Measurements from ENCODE around the gene VEGFA. TPM values are rescaled to one million over a fixed set of nuclear protein-coding genes. Genes with fewer than 3 reads are reported as not detected.
"Not testable (repeated sequence)": the region's sequence is repeated elsewhere in the genome, so short reads cannot be mapped to it uniquely, and the experiment has no call there.

Gene VEGFA
- total RNA-seq, 1 experiment from 2014 or later: 35.5 TPM

DNA sequence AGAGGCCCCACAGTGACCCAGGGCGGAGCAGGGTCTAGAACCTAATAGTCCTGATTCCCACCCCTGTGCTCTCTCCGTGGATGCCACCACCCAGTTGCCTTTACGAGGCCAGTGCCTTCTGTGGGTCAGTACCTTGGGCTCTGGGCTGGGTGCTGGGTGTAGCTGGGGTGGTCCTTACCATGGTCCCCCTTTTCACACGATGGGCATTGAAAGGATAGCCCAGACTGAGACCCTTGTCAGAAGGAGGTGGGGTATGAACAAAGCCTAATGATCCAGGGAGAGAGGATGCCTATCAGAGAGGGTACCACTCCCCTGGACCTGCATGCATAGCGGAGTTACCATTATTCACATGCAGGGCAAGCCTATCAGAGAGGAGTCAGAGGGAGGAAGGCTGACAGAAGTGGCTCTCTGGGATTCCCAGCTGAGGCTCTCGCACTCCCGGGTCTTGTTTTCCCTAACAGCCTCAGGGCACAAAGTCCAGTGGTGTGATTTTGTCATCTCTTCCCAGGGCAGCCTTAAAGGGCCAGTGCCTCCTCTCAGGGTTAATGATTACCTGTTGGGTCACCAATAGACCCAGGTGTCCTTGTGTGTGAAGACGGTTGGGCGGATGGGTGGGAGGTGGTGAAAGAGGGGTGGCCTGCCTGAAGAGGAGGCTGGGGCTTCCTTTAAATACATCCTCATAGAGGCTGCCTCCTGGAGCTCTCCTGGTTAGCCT, 36.2 kb downstream of the VEGFA start:
- no peak for DNase-seq (ENCODE audit: low read depth, low spot score)
- in situ Hi-C loops (cut with HindIII; ENCODE audit: low pct_unique_long_range_greater_than_20kb, low sequenced_read_pairs): no loop called here

DNA sequence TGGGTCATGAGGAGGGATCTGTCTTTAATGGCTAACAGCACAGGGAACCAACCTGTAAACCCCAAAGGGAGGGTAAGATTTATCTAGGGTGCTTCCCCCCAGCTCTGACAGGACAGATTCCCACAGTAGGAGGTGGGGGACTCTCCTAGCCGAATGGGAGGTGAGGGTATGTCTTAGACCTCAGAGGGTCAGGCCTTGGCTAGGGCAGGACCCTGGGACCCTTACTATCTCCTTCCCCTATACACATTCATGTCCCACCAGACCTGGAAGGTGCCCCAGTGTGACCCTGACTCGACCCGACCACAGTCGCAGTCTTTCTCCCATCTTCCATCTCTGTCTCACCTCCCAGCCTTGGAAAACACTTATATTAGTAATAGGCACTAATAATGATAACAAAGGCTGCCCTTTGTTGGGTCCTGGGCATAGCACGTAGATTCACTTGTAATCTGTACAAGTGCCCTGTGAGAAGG, 36.8 kb downstream of the VEGFA start:
- no peak for DNase-seq (ENCODE audit: low read depth, low spot score)
- in situ Hi-C loops (cut with HindIII; ENCODE audit: low pct_unique_long_range_greater_than_20kb, low sequenced_read_pairs): no loop called here

DNA sequence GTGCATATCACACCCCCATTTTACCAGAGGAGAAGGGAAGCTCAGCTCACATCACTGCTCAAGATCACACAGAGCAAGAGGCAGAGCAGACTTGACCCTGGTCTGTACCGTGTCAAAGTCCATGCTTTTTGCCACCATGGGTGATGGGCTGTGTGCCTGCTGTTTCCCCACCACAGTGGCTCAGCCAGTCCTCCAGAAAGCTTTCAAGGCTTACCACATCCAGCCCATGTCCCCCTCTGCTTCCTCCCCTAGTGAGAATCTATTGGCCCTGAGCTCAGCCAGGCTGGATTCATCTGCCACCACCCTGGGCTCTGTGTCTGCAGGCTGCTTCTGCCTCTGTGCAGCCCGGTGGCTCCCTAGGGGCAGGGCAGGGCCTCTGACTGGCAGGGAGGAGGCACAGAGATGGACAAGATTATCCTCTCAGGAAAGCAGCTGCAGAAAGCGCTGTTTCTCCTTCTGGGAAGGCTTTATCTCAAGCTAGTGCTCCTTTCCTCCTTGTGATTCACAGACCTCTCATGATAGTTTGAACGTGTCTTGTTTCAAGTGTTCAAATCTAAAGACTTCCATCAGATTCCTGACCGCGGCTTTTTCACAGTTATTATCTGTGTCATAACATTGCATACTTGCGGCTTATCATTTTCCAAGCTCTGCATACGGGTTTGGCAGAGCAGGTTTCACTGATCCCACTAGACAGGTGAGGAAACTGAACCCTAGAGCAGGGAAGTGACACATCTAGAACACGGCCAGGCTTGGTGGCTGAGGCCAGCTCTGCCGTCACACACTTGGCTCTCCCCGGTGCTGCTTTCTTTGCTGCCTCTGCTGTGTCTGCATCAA, 37.4 kb downstream of the VEGFA start:
- no peak for DNase-seq (ENCODE audit: low read depth, low spot score)
- in situ Hi-C loops (cut with HindIII; ENCODE audit: low pct_unique_long_range_greater_than_20kb, low sequenced_read_pairs): no loop called here

DNA sequence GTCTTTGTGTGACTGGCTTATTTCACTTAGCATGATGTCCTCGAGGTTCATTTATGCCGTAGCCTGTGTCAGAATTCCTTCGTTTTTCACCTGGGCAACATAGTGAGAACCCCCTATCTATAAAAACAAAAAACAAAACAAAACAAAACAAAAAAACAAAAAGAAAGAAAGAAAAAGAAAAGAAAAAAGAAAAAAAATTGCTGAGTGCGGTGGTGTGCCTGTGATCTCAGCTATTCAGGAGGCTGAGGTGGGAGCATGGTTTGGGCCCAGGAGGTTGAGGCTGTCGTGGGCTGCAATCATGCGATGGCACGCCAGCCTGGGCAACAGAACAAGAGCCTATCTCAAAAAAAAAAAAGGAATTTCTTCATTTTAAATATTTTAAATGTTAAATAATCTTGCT, 38.4 kb downstream of the VEGFA start:
- in situ Hi-C loops (cut with HindIII; ENCODE audit: low pct_unique_long_range_greater_than_20kb, low sequenced_read_pairs): no loop called here
- no peak for DNase-seq (ENCODE audit: low read depth, low spot score)

DNA sequence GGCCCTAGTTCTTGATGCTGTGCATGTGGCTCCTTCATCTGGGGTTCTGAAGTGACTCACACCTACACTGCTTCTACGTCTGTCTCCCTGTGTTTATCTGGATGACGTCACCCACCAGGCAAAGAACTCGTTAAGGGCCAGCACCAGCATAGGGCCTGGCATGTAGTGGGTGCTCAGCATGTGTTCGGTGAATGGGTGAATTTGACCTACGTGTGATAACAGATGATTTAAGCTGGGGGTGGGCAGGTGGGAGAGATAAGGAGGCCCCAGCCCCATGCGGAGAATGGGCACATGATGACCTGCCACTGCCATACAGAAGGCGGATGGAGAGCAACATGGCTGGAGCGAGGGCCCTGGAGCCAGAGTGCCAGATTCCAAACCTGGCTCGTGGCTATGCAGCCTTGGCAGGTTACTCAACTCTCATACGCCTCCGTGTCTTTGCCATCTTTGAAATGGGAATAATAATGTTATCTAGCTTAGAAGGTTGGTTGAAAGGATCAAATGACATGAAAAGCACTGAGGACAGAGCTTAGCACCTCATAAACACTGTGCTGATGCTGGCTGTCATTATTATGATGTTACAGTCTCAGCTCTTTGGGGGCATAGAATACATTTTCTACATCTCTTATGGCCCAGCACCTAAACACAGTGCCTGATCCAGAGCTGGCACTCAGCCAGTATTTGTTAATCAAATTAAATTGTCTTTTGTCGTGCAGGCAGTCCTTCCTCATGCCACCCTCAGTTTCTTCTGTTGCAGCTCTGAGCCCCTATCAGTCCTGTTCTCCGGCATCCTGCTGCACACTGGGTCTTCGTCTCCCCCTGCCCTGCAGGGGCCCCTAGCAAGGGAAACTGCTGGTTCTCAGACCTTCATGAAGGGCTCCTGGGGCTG, 39.6 kb downstream of the VEGFA start:
- in situ Hi-C loops (cut with HindIII; ENCODE audit: low pct_unique_long_range_greater_than_20kb, low sequenced_read_pairs): no loop called here
- DNase-seq (ENCODE audit: low read depth, low spot score): no peak

DNA sequence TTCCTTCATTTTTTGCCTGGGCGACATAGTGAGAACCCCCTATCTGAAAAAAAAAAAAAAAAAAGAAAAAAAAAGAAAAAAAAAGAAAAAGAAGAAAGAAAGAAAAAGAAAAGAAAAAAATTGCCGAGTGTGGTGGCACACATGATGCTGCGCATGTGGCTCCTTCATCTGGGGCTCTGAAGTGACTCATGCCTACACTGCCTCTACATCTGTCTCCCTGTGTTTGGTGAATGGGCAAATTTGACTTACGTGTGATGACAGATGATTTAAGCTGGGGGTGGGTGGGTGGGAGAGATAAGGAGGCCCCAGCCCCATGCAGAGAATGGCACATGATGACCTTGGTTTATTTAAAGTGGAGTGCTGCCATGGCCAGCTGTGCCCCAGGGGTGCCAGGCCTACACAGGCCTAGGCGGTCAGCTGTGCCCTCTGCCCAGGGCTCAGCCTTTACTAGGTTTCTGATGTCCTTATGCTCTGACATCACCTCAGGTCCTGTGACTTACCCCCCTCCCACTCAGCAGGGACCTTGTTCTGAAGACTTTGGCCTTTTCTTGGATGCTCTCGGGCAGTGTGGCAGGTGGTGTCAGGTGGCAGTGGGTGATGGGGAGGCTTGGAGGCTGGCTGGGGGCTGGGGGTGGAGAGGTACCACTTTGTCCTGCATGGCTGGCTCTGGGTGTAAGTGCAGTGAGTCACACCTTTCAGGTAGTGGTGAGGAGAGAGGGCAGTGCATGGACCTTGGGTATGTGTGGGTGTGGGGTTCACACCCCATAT, 41.1 kb downstream of the VEGFA start:
- no peak for DNase-seq (ENCODE audit: low read depth, low spot score)

DNA sequence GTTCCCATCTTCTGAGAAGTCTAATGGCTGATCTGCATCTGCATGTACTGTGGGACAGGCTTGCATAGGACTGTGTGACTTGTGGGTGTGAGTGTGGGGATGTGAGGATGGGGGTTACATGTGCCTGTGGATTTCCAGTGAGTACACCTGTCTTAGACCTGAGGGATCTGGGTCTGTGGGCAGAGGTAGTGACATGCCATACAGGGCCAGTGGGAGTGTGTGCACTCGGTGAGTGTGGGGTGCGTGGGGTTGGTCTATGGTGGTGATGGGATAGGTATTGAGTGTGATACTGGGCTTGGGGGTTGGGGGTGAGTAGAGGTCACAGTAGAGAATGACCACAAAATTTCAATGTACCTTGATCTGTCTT, 41.7 kb downstream of the VEGFA start:
- no peak for DNase-seq (ENCODE audit: low read depth, low spot score)
- in situ Hi-C loops (cut with HindIII; ENCODE audit: low pct_unique_long_range_greater_than_20kb, low sequenced_read_pairs): no loop called here

More for the DNA sequence above, 41.1 kb downstream of the VEGFA start:
- in situ Hi-C loops (cut with HindIII; ENCODE audit: low pct_unique_long_range_greater_than_20kb, low sequenced_read_pairs): no loop called here

DNA sequence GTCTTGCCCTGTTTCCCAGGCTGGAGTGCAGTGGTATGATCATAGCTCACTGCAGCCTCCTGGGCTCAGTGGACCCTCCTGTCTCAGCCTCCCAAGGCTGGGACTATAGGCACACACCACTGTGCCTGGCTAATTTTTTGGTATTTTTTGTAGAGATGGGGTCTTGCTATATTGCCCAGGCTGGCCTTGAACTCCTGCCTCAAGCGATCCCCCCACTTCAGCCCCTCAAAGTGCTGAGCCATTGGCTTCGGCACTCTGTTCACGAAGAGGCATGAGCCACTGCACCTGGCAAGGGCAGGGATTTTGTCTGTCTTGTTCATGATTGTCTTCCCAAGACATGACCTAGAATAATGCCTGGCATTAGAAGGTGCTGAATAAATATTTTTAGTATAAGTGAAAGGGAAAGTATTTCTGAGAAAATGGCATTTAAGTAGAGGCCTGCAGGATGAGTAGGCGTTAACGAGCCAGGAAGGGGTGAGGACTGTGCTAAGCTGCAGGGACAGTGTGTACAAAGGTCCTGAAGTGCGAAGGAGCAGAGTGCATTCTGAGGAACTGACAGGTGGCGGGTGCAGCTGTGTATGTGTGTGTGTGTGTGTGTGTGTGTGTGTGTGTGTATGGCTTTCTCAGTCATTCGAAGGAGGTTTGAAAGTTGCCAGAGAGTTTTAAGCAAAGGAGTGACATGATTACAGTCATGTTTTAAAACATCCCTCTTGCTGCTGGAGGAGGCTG, 43.0 kb downstream of the VEGFA start:
- in situ Hi-C loops (cut with HindIII; ENCODE audit: low pct_unique_long_range_greater_than_20kb, low sequenced_read_pairs): no loop called here
- no peak for DNase-seq (ENCODE audit: low read depth, low spot score)

DNA sequence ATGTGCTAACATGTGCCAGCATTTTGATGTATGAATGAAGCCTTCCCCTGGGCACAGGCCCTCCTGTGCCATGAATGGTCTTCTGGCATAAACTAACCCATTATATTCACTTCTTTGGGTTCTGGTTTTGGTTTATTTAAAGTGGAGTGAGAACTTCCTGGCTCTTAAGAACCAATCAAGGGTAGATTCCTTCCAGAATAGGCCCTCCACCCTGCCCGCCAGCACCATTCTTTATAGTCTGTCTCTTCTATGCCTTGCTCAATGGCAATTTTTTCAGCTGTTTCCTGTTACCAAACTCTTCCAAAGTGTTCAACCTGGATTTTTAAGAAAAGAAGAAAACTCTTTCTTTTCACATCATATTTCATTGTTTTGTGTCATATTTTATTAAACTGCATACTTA, 44.1 kb downstream of the VEGFA start:
- DNase-seq (ENCODE audit: low read depth, low spot score): no peak
- in situ Hi-C loops (cut with HindIII; ENCODE audit: low pct_unique_long_range_greater_than_20kb, low sequenced_read_pairs): no loop called here

DNA sequence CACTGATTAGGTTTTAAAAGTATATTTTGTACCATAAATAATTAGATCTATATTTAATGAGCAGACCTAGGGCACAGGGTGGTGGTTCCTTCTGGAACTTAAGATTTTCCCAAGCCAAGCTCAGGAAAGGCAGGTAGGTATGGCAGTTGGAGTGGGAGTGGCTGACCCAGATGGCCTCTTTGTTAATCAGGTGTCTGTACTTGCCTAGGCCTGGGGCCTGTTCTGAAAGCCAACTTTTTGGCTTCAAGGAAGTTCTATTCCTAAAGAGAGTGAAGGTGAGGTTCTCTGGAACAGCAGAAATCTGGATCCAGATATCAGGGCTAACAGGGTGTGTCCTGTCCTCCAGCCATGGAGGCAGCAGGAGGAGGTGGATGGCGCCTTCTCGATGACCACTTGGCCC, 44.9 kb downstream of the VEGFA start:
- in situ Hi-C loops (cut with HindIII; ENCODE audit: low pct_unique_long_range_greater_than_20kb, low sequenced_read_pairs): no loop called here
- DNase-seq (ENCODE audit: low read depth, low spot score): no peak

DNA sequence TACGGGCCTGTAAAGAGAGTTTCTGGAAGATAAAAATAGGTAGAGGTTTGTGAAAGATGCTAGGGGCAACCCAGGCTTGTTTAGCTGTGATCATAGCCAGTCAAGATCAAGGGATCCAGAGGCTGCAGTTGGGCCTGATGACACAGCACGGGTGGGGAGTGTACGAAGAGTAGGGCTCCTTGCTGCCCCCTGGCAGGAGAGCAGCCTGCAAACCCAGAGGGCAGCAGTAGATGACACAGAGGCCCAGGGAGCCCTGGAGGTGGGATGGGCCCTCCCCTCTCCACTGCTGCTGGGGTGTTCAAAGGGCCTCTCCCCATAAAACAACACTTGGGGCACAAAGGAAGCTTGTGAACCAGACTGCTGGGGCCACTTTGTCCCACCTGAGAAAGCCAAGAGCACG, 47.2 kb downstream of the VEGFA start:
- in situ Hi-C loops (cut with HindIII; ENCODE audit: low pct_unique_long_range_greater_than_20kb, low sequenced_read_pairs): no loop called here

DNA sequence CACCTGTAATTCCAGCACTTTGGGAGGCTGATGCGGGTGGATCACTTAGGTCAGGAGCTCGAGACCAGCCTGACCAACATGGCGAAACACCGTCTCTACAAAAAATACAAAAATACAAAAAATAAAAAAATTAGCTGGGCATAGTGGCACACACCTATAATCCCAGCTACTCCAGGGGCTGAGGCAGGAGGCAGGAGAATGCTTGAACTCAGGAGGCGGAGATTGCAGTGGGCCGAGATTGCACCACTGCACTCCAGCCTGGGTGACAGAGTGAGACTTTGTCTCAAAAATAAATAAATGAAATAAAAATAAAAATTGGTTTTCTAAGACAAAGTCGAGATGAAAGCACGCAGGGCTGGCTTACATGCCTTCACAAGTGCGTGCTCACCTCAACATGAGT, 49.0 kb downstream of the VEGFA start:
- in situ Hi-C loops (cut with HindIII; ENCODE audit: low pct_unique_long_range_greater_than_20kb, low sequenced_read_pairs); DNase-seq (ENCODE audit: low read depth, low spot score): not testable (repeated sequence)

More for the DNA sequence above, 47.2 kb downstream of the VEGFA start:
- DNase-seq (ENCODE audit: low read depth, low spot score): peak; percentile 58

DNA sequence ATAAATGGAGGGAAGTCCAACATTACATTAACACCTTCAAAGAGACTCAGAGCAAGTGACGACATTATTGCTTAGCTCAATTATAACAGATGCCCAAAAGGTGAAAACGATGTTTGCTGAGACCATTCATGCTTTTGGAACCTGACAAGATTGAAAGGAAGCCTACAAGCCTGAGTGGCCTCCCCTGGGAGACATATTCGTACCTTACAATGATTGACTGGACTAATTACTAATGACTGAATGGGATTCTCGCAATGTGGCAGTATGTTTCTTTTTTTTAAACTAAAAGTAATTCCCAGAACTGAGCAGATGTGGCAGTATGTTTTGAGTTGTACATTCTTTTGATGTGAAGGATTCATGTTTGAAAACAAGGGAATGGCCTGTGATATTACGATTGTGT, 49.9 kb downstream of the VEGFA start:
- no peak for DNase-seq (ENCODE audit: low read depth, low spot score)
- in situ Hi-C loops (cut with HindIII; ENCODE audit: low pct_unique_long_range_greater_than_20kb, low sequenced_read_pairs): no loop called here

DNA sequence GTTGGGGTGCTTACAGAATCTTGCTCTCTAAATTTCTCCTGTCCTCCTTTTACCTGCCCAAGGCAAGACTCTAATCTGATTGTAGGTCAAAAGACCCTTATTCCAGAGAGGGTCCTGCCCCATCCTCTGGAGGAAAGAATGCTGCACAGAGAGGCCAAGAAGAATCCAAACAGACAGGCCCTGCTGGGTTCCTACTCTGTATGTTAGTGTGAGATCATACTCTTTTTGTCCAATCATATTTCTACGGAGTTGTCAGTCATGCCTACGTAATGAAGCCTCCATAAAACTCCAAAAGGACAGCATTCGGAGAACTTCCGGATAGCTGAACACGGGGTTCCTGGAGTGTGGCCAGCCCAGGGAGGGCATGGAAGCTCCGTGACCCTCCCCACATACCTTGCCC, 50.5 kb downstream of the VEGFA start:
- DNase-seq (ENCODE audit: low read depth, low spot score): no peak
- in situ Hi-C loops (cut with HindIII; ENCODE audit: low pct_unique_long_range_greater_than_20kb, low sequenced_read_pairs): no loop called here

DNA sequence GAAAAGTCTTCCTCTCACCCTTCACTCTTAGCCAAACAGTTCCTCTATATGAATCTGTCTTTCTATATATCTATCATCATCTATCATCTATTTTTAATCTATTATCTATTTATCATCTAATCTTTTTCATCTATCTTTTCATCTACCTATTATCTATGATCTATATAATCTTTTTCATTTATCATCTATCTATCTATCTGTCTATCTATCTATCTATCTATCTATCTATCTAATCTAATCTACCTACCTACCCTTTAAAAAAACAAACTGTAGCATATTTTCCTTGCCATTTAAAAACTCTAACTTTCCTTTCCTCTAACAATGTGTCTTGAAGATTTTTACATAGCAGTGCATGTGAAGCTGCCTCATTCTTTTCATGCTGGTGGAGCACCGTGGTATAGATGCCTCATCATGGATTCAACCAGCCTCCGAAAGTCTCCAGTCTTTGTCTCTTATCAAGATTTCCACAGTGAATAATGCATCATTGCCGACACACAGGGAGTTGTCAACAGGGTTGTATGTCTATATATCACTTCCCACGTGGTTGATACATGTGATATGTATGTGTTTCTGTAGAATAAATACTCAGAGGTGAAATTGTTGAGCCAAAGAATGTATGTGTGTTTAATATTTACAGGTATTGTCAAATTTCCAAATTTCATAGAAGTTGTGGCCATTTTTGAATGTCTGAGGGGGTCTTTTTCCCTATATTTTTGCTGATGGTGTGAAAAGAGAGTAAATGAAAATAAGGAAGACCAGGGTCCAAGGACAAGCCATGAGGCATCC, 51.3 kb downstream of the VEGFA start:
- no peak for DNase-seq (ENCODE audit: low read depth, low spot score)
- in situ Hi-C loops (cut with HindIII; ENCODE audit: low pct_unique_long_range_greater_than_20kb, low sequenced_read_pairs): no loop called here

DNA sequence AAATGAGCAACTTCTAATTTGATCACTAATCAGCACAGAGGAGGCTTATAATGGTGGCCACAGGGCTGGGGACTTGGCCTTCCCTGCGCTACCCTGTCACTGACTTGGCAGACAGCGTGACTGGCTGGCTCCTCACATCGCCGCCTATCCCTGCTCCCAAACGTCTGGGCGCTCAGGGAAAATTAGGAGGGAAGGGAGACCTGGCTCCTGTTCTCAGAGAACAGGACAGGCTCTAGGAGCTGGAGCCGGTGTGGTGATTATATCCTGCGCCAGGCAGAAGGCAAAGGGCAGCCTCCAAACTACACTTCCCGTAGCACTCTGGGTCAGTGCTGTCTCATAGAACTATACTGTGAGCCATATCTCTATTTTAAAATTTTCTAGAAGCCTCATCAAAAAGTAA, 53.4 kb downstream of the VEGFA start:
- in situ Hi-C loops (cut with HindIII; ENCODE audit: low pct_unique_long_range_greater_than_20kb, low sequenced_read_pairs): no loop called here
- DNase-seq (ENCODE audit: low read depth, low spot score): no peak

All from SK-MEL-5 (cell line).